Measurements from ENCODE around the gene NOL6.

DNA sequence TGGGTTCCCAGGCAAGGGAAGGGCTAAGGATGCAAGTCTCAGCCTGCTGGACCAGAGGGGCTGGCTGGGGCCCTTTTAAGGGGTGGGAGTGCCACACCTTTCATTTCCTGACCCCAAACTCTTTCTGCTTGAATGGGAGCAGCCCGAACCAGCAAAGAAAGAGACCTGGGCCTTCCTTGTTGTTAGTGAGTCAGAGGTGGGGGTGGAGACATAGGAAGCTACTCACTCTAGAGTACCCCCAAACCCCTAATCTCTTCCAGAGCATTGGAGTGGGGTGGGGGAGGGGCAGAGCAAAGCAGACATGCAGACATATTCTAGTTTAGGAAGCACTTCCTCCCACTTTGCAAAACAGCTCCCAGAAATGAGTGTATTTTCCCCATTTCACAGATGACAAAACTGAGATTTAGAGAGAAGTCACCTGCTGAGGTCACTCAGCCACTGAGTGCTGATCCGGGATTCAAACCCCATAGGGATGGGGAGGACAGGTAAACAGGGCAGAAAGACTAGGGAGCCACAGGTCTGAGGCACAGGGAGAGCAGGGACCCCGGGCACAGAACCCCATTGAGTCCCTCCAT lies 20.4 kb downstream of the NOL6 start:
- TF ChIP-seq, protein P1, sequence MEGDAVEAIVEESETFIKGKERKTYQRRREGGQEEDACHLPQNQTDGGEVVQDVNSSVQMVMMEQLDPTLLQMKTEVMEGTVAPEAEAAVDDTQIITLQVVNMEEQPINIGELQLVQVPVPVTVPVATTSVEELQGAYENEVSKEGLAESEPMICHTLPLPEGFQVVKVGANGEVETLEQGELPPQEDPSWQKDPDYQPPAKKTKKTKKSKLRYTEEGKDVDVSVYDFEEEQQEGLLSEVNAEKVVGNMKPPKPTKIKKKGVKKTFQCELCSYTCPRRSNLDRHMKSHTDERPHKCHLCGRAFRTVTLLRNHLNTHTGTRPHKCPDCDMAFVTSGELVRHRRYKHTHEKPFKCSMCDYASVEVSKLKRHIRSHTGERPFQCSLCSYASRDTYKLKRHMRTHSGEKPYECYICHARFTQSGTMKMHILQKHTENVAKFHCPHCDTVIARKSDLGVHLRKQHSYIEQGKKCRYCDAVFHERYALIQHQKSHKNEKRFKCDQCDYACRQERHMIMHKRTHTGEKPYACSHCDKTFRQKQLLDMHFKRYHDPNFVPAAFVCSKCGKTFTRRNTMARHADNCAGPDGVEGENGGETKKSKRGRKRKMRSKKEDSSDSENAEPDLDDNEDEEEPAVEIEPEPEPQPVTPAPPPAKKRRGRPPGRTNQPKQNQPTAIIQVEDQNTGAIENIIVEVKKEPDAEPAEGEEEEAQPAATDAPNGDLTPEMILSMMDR (IDR thresholded peaks at IDR 0.05), result no peak
- TF ChIP-seq POLR2A (IDR thresholded peaks at IDR 0.05), result no peak

All from thyroid gland (tissue), 4 donors.